D341Med (cell line): ENCODE results near the gene AKR1B1.

Experiments
- DNase-seq: peaks from one replicate; pipeline ENCODE4 v3.0.0; 2012; ENCODE audit warnings: low spot score

The AKR1B1 gene

GRCh38 chr7:134415700-134416099 is 43.2 kb downstream of the AKR1B1 start:
- DNase-seq: no peak

GRCh38 chr7:134414109-134414508 is 44.8 kb downstream of the AKR1B1 start:
- DNase-seq: no peak

- no peak for DNase-seq
Measured at GRCh38 chr7:134407311-134407710, 51.6 kb downstream of the AKR1B1 start.

- DNase-seq: no peak
Measured at GRCh38 chr7:134406431-134406830, 52.5 kb downstream of the AKR1B1 start.

- DNase-seq: no peak
Measured at GRCh38 chr7:134405299-134405698, 53.6 kb downstream of the AKR1B1 start.

GRCh38 chr7:134403062-134403461 is 55.8 kb downstream of the AKR1B1 start:
- DNase-seq: no peak

- DNase-seq: no peak
Measured at GRCh38 chr7:134400859-134401258, 58.0 kb downstream of the AKR1B1 start.

- no peak for DNase-seq
Measured at GRCh38 chr7:134396031-134396430, 62.9 kb downstream of the AKR1B1 start.

- DNase-seq: no peak
Measured at GRCh38 chr7:134395604-134396003, 63.3 kb downstream of the AKR1B1 start.

GRCh38 chr7:134394056-134394455 is 64.8 kb downstream of the AKR1B1 start:
- no peak for DNase-seq
